Stimulated activated naive CD4-positive, alpha-beta T cell treated with Interleukin-2 at 50 U/mL for 16 hours (primary cell): ENCODE data around the gene LSP1.
"Not testable (repeated sequence)": the region's sequence is repeated elsewhere in the genome, so short reads cannot be mapped to it uniquely, and the experiment has no call there.

Source experiments
- DNase-seq: peaks from one replicate; lab custom pipeline; 2025; lab: John Stamatoyannopoulos, UW

LSP1 gene

DNA sequence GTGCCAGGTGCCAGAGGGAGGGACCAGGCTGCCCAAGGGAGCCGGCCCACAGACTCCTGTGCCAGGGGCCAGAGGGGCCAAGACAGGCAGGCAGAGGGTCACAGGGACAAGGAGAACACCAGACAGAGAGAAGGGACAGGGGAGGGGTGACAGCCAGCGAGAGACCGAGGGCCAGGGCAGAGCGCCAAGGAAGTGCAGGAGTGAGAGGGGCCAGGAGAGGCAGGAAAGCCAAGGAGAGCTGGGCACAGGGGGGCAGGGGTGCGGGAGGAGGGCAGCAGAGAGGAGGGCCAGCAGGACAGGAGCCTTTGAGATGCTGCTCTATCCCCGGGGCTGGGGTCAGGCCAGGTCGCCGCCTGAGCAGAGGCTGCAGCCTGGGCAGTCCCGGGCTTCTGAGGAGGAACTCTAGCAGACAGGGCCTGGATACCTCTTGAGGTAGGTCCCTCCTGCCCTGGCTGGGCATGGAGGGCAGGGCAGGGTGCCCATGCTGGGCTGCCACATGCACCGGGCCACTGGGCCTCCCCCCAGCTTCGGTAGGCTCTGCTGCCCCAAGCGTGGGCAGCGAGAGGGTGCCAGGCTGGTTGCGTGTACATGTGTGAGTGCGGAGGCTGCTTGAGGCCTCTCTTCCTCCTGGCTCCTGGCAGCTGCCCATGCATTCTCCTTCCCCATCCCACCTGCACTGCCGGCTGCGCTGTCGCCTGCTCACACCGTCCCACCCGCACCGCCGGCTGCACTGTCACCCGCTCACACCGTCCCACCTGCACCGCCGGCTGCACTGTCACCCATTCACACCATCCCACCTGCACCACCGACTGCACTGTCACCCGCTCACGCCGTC lies 12.2 kb downstream of the LSP1 start:
- DNase-seq, result no peak

DNA sequence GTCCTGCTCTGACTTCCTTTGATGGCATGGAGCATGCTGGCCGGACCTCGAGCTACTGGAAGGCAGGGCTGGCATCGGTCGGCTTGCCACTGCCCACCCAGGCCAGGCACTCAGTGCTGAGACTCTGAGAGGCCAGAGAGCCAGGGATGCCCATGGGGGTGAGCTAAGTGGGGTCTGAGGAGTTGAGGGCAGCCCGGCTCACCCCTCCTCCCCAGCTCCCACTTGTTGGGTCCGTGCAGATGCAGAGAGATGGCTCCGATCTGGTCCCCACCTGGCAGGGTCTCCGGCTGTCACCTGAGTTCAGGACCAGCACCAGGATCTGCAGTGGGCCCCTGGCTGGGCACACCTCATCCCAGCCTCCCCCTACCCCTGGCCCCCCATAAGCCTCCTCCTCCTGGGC lies 13.3 kb downstream of the LSP1 start:
- DNase-seq, result no peak

GRCh38 chr11:1866776-1867175 lies 13.9 kb downstream of the LSP1 start:
- DNase-seq, result no peak

DNA sequence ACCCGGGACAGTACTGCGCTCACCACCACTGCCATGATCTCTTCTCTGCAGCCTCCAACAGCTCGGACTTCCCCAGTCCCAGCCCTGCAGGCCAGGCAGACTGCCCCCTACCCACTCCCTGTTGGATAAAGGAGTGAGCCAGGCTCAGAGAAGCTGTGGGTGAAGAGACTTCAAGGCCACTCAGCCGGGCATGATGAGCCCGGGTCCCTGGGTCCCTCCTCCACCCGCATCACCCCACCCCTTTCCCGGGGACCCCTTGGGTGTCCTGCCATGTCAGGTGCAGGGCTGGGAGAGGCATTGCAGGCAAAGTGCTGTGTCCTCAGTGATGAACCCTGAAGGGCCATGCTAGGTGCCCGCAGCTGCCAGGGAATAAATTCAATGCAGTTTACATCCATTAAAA lies 14.5 kb downstream of the LSP1 start:
- no peak for DNase-seq

- DNase-seq, result no peak
Measured at GRCh38 chr11:1868056-1868635, 15.3 kb downstream of the LSP1 start.

GRCh38 chr11:1868636-1869291 lies 15.9 kb downstream of the LSP1 start:
- DNase-seq, result no peak

- no peak for DNase-seq
Measured at GRCh38 chr11:1869427-1870325, 16.8 kb downstream of the LSP1 start.

DNA sequence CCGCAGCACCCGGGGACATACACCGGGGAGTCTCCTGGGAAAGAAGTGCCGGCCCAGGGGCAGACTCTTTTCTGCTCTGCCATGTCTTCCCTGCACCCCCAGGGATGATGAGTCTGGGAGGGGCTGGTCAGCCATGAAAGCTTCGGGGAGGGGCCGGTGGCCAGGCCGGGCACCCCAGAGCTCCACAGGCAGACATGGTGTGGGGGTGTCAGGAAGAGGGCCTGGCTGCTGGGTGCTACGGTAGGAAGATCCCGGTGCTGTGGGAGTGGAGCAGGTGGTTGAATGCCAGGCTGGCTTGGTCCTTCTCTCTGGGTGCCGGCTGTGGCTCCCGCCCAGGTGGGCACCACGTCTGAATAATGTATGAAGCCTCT lies 17.4 kb downstream of the LSP1 start:
- DNase-seq, result no peak

- DNase-seq, result peak; percentile 36
Measured at GRCh38 chr11:1870721-1871466, 18.0 kb downstream of the LSP1 start.

DNA sequence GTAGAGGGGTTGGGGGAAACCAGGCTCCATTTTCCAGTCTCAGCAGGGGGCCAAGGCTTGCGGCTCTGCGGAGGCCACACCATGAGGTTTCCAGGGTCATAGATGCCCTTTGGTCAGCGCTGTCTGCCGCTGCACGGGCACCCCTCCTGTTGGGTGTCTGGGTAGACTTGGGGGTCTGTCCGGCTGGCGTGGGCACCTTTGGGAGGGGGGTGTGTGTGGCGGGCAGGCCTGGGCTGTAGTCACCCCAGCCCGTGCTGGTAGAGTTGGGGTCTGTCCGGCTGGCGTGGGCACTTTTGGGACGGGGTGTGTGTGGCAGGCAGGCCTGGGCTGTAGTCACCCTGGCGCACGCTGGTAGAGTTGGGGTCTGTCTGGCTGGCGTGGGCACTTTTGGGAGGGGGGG lies 18.6 kb downstream of the LSP1 start:
- no peak for DNase-seq

DNA sequence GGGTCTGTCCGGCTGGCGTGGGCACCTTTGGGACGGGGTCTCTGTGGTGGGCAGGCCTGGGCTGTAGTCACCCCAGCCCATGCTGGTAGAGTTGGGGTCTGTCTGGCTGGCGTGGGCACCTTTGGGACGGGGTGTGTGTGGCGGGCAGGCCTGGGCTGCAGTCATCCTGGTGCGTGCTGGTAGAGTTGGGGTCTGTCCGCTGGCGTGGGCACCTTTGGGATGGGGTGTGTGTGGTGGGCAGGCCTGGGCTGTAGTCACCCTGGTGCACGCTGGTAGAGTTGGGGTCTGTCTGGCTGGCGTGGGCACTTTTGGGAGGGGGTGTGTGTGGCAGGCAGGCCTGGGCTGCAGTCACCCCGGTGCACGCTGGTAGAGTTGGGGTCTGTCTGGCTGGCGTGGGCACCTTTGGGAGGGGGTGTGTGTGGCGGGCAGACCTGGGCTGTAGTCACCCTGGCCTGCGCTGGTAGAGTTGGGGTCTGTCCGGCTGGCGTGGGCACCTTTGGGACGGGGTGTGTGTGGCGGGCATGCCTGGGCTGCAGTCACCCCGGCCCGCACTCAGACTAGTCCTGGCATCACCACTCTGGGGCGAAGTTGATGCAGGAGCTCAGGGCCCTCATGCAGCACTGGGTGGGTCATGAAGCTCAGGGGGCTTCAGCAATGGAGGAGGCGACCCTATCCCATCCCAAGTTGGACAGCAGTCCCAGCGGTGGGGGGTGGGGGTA lies 19.5 kb downstream of the LSP1 start:
- DNase-seq, result no peak

DNA sequence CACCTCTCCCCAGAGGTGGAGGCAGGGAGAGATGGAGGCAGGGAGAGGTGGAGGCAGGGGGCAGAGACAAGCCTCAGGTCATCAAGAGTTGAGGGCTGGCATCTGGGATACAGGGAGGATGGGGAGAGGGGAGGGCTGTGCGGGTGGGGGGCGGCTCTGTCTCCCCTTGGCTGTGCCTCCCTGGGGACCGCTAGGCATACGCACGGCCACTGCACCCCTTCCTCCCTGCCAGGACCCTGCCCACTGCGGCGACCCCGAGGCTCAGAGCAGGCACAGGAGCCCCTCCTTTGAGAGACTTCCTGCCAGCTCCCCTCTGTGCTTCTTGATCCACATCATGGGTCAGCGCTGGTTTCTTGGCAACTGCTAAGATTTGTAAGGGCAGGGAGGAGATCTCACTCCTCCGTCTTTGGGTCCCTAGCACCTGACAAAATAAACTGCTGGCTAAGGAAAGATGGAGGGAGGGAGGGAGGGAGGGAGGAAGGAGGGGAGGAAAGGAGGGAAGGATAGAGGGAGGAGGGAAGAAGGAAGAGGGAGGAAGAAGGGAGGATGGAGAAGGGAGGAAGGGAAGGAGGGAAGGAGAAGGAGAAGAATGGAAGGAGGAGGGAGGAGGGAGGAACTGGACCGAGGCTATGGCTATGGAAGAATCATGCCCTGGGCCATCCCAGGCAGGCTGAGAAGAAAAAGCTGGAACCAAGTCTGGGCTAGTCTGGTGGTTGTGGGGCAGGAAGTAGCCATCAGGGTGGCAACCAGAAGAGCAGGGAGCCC lies 20.3 kb downstream of the LSP1 start:
- DNase-seq, result no peak

DNA sequence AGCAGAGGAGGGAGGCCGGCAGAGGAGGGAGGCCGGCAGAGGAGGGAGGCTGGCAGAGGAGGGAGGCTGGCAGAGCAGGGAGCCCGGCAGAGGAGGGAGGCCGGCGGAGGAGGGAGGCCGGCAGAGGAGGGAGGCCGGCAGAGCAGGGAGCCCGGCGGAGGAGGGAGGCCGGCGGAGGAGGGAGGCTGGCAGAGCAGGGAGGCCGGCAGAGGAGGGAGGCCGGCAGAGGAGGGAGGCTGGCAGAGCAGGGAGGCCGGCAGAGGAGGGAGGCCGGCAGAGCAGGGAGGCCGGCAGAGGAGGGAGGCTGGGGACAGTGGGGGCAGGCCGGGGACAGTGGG lies 20.9 kb downstream of the LSP1 start:
- not testable (repeated sequence) for DNase-seq

DNA sequence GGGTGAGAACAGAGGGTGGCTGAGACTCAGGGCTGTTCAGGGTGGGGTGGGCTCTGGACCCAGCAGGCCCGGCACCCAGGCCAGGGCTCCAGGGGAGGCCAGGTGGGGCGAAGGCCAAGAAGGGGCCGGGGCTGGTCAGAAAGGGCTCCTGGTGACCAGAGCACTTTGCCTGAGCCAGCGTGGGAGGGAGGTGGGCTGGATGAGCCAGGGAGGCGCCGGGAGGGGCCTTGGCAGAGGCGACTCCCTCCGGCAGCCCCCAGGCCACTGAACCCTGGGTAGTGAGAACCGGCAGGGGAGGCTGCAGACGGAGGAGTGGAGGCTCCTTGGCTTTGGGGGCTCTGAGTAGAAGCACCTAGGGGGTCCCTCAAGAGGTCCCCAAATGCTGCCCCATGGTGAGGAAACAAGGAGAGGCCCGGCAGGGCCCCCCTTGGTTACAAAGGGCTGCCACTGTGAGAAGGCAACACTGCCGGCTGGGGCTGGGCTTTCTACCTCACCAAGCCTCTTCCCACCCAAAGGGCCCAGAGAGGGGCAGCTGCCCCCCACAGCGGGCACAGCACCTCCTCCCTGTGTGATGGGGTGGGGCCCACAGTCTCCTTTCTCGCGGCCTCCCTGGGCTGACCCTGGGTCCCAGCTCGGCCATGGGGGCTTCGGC lies 21.7 kb downstream of the LSP1 start:
- DNase-seq, result not testable (repeated sequence)

DNA sequence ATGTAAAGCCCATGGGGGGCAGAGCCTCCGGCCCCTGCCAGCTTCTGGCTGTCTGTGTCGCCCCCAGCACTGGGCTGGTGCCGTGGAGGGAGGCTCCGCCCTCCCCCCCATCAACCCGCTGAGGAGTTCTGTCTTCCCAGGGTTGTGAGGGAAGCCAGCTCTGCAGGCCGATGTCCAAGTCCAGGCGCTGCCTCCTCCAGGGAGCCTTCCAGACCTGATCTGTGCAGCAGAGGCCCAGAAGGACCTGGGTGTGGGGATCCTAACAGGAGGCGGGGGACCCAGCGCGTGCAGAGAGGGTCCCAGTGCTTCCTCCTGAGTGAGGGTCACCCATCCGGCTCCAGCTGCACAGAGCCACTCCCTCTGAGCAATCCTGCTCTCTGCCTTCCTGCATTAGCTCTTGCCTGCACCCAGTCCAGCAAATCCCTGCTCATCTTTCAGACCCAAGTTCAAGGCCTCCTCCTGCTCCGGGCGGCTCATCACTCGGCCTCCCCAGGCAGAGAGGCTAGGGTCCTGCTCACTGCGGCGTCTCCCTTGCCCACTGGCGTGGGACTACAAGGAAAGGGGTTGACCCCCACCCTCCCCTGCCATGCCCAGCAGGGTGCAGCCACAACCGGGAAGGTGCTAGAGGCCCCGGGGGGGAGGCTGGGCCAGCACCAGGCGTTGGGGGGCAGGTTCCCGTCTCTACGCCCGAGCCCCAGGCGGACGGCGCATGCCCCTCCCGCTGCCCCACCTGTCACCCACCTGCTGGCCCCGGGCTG lies 22.4 kb downstream of the LSP1 start:
- no peak for DNase-seq

GRCh38 chr11:1875851-1876301 lies 23.0 kb downstream of the LSP1 start:
- DNase-seq, result not testable (repeated sequence)

DNA sequence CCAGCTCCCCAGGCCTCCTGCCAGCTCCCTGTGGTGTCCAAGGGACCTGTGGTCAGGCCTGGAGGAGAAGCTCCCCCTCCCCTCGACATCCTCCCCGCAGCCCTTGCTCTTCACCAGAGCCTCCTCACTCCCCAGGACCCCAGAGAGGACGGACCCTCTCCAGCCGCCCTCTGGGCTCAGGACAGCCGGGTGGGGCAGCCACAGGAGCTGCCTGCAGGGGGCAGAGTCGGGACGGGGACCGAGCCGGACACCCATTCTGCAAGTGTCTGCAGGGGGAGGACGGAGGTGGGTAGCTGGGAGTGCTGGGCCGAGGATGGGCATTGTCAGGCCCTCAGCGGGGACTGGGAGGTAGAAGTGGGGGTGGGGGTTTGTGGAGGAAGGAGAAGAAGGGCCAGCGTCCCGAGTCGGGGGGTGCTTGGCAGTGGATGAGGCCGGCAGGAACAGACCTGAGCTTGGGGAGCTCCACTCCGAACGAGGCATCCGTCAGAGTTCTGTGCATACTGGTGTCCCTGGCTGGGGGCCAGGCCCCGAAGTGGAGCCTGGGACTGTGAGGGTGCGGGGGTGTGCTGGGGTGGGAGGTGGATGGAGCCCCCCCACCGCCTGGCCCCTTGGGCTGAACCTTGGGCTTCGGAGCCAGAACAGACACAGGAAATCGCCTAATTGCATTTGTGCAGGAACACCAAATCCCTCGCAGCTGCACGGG lies 23.6 kb downstream of the LSP1 start:
- no peak for DNase-seq
